ENCODE data around the gene GRIN2A.

DNA sequence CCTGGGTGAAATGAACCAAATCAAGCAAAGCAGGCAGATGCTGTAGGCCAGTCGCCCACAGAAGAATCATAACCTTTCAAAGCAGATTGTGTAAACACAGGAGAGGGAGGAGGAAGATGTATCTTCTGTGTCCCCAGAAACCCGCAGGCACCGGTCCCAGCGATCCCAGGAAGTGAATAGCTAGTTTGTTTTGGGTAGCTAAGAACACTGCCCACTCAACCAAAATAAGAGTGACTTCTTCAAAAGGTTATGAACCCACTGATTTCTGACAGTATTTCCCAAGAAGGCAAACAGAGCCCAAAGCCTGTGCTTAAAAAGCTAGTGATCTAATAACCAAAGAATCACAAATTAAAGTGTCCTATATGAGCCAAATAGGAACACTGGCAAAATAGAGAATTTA, 67.8 kb downstream of the GRIN2A start:
- TF ChIP-seq, protein P1, sequence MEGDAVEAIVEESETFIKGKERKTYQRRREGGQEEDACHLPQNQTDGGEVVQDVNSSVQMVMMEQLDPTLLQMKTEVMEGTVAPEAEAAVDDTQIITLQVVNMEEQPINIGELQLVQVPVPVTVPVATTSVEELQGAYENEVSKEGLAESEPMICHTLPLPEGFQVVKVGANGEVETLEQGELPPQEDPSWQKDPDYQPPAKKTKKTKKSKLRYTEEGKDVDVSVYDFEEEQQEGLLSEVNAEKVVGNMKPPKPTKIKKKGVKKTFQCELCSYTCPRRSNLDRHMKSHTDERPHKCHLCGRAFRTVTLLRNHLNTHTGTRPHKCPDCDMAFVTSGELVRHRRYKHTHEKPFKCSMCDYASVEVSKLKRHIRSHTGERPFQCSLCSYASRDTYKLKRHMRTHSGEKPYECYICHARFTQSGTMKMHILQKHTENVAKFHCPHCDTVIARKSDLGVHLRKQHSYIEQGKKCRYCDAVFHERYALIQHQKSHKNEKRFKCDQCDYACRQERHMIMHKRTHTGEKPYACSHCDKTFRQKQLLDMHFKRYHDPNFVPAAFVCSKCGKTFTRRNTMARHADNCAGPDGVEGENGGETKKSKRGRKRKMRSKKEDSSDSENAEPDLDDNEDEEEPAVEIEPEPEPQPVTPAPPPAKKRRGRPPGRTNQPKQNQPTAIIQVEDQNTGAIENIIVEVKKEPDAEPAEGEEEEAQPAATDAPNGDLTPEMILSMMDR (conservative IDR thresholded peaks at IDR 0.05; ENCODE audit: low read length) = no peak
- no peak for TF ChIP-seq EZH2phosphoT487 (IDR thresholded peaks at IDR 0.05; ENCODE audit: borderline replicate concordance, low read depth, low read length)

Measured in OCI-LY7 (cell line).